K562 (cell line): Measurements from ENCODE around the gene MAML3. TPM values are rescaled to one million over a fixed set of nuclear protein-coding genes. Genes with fewer than 3 reads are reported as not detected.

Source experiments
- ATAC-seq: fragments of 200-7000 bp; cut with Tn5 transposase; 3 replicates; pipeline ENCODE4 v1.9.1; 2020; ENCODE audit warnings: moderate library complexity
- BruUV-seq: library from RNA; stranded (reverse); fragments of 400-500 nt; replicated peaks from 2 replicates; lab custom pipeline; 2021; lab: Mats Ljungman, UMichigan
- CTCF ChIA-PET: fragments of 300-600 bp; formaldehyde crosslinking; extraction: SDS; loops from one replicate; lab custom pipeline; 2021; ENCODE audit warnings: low intra/inter-chr PET ratio; lab: Yijun Ruan, JAX
- POLR2A ChIA-PET: fragments of 300-600, 350-650 bp; sonication (Branson Sonifier 250); formaldehyde crosslinking; extraction: SDS; loops from one replicate; lab custom pipeline; 2021; ENCODE audit warnings: antibody characterized with exemption, inconsistent platforms; lab: Yijun Ruan, JAX
- DNase-seq, 4 experiments: peaks; one replicate each; pipeline versions ENCODE4 v3.0.0 to v3.0.0-alpha.2; 2011 to 2018; ENCODE audit warnings: low spot score in 3 of 4, mixed read lengths in 3 of 4; ENCODE audit errors: extremely low read depth in 1 of 4
- FAIRE-seq: peaks from 2 replicates; lab custom pipeline; 2011; peaks lifted over from hg19 to GRCh38; lab: Jason Lieb, UNC
- H2AFZ ChIP-seq: 2 replicates; pipeline ENCODE4 v1.6.0; 2011; ENCODE audit warnings: low read depth, low read length, control low read depth, inconsistent platforms
- H3K27ac ChIP-seq: fragments of 200-600 bp; 3 replicates; pipeline ENCODE4 v1.8.0; 2011; ENCODE audit warnings: low read depth, mild to moderate bottlenecking, control low read depth, inconsistent platforms, low read length, moderate library complexity, mixed read lengths; ENCODE audit errors: extremely low read depth
- H3K27me3 ChIP-seq, 2 experiments: fragments of 300-600 bp in 1 of 2; 2 replicates in 1 of 2; 3 replicates in 1 of 2; pipeline versions ENCODE4 v1.6.0 to v1.8.0; 2011; ENCODE audit warnings: inconsistent platforms in 2 of 2, low read length in 2 of 2, mild to moderate bottlenecking in 1 of 2, mixed read lengths in 1 of 2, moderate library complexity in 1 of 2; ENCODE audit not compliant: control insufficient read depth in 2 of 2, insufficient read depth in 2 of 2
- H3K36me3 ChIP-seq: fragments of 300-600 bp; 3 replicates; pipeline ENCODE4 v1.8.0; 2011; ENCODE audit warnings: mild to moderate bottlenecking, low read length, inconsistent platforms; ENCODE audit not compliant: control insufficient read depth, insufficient read depth
- H3K4me1 ChIP-seq, 2 experiments: fragments of 200-600 bp in 1 of 2; replicated peaks in 1 of 2; 2 replicates in 1 of 2; 3 replicates in 1 of 2; pipeline versions ENCODE4 v1.5.1 to v1.8.0; 2011; ENCODE audit warnings: inconsistent platforms in 2 of 2, low read length in 2 of 2, mild to moderate bottlenecking in 1 of 2, mixed read lengths in 1 of 2, moderate library complexity in 1 of 2; ENCODE audit not compliant: control insufficient read depth in 2 of 2, insufficient read depth in 2 of 2
- H3K4me2 ChIP-seq: 2 replicates; pipeline ENCODE4 v1.6.1; 2011; ENCODE audit warnings: low read length, control low read depth, inconsistent platforms, mixed read lengths; ENCODE audit not compliant: insufficient read depth
- H3K4me3 ChIP-seq: fragments of 200-600 bp; sonication (generic), shearing (Covaris generic); 2 replicates; pipeline ENCODE4 v1.5.1; 2016; ENCODE audit warnings: control low read depth, inconsistent platforms
- H3K79me2 ChIP-seq: fragments of 200-600 bp; 3 replicates; pipeline ENCODE4 v1.8.0; 2011; ENCODE audit warnings: low read length, inconsistent platforms; ENCODE audit not compliant: control insufficient read depth, insufficient read depth
- H3K9ac ChIP-seq, 2 experiments: 2 replicates each; pipeline versions ENCODE4 v1.6.0 to v1.6.1; 2011; ENCODE audit warnings: low read depth in 2 of 2, low read length in 2 of 2, control low read depth in 1 of 2, inconsistent platforms in 1 of 2, mild to moderate bottlenecking in 1 of 2, mixed read lengths in 1 of 2; ENCODE audit not compliant: insufficient read depth in 1 of 2
- H3K9me1 ChIP-seq: one replicate; pipeline ENCODE4 v1.6.0; 2011; ENCODE audit warnings: inconsistent platforms, mild to moderate bottlenecking, low read length, moderate library complexity; ENCODE audit not compliant: control insufficient read depth, insufficient read depth
- H3K9me3 ChIP-seq: replicated peaks from 2 replicates; pipeline ENCODE4 v1.5.1; 2011; ENCODE audit warnings: low read depth, low read length, inconsistent platforms; ENCODE audit not compliant: control insufficient read depth, insufficient read depth
- H4K20me1 ChIP-seq: replicated peaks from 2 replicates; pipeline ENCODE4 v1.6.1; 2011; ENCODE audit warnings: low read length, inconsistent platforms, mixed read lengths; ENCODE audit not compliant: control insufficient read depth, insufficient read depth
- ARID1B ChIP-seq: fragments of 450-650 bp; IDR thresholded peaks from 2 replicates; pipeline ENCODE4 v1.6.1; 2016; ENCODE audit warnings: antibody characterized with exemption, mild to moderate bottlenecking, inconsistent platforms
- FOSL1 ChIP-seq: fragments of 200-800 bp; sonication (Bioruptor generic); conservative IDR thresholded peaks from 2 replicates; pipeline ENCODE4 v1.6.1; 2016; ENCODE audit warnings: missing genetic modification characterization, missing compliant biosample characterization
- KDM4B ChIP-seq, 2 experiments: fragments of 450-650 bp in 1 of 2; sonication (generic) in 1 of 2; IDR thresholded peaks; 2 replicates each; pipeline ENCODE4 v1.6.1; 2016 to 2017; ENCODE audit warnings: borderline replicate concordance in 2 of 2, antibody characterized with exemption in 1 of 2, low read depth in 1 of 2, mild to moderate bottlenecking in 1 of 2
- KLF16 ChIP-seq: IDR thresholded peaks from 2 replicates; pipeline ENCODE4 v1.6.1; 2016; ENCODE audit warnings: antibody characterized with exemption
- NCOA1 ChIP-seq: fragments of 450-650 bp; IDR thresholded peaks from 2 replicates; pipeline ENCODE4 v1.6.1; 2016; ENCODE audit warnings: low read depth
- NFATC3 ChIP-seq: fragments of 450-650 bp; IDR thresholded peaks from 2 replicates; pipeline ENCODE4 v1.6.1; 2017; ENCODE audit warnings: mild to moderate bottlenecking
- RB1 ChIP-seq: fragments of 450-650 bp; IDR thresholded peaks from 2 replicates; pipeline ENCODE4 v1.6.1; 2017; ENCODE audit warnings: low read depth, mild to moderate bottlenecking
- WGBS: fragments of 100-300 bp; shearing (Covaris generic); methylation state at CpG from one replicate; pipeline ENCODE4 v1.1.6; 2016; ENCODE audit warnings: low coverage, mixed read lengths; ENCODE audit not compliant: insufficient coverage; ENCODE audit errors: missing lambda C conversion rate; 5-methylcytosine and 5-hydroxymethylcytosine counted together
- in situ Hi-C: fragments of 300-500 bp; cut with MboI; formaldehyde crosslinking; loops from 4 replicates; pipeline ENCODE4 v1.15.0; 2018; ENCODE audit warnings: inconsistent platforms, mixed read lengths
- intact Hi-C: fragments of 100-400 bp; cut with micrococcal nuclease; formaldehyde crosslinking; loops from 2 replicates; pipeline ENCODE4 v1.14.2; 2022
- polyA plus RNA-seq, 8 experiments: library from polyadenylated mRNA; depleted of rRNA in 4 of 8; stranded (reverse) in 5 of 8; unstranded in 3 of 8; fragments of >200 nt; fragmentation: Nextera tagmentation in 2 of 8; fragmentation: Illumina TruSeq in 1 of 8; extraction: Ambion mirVana in 2 of 8; extraction: Trizol in 1 of 8; gene quantifications; 2 replicates each; pipeline versions ENCODE4 v1.2.1 to v1.2.3, GENCODE V29; 2011 to 2014; ENCODE audit warnings: inconsistent platforms in 1 of 8, missing spikeins in 1 of 8
- total RNA-seq, 7 experiments: library from RNA; depleted of rRNA in 6 of 7; stranded (reverse); fragments of >200 nt in 6 of 7; fragmentation: Illumina TruSeq in 2 of 7; extraction: Trizol in 2 of 7; gene quantifications; 2 replicates each; pipeline versions ENCODE4 v1.2.1 to v1.2.3, GENCODE V29; 2011 to 2021; ENCODE audit warnings: low replicate concordance in 1 of 7
- TF ChIP-seq, protein P1 (sequence below): fragments of 250-450 bp; sonication (Bioruptor Pico); IDR thresholded peaks from 2 replicates; pipeline ENCODE4 v1.4.0; 2020; ENCODE audit warnings: borderline replicate concordance
- TF ChIP-seq, protein P2 (sequence below): fragments of 250-450 bp; sonication (Bioruptor Pico); IDR thresholded peaks from 2 replicates; pipeline ENCODE4 v1.8.0; 2022; ENCODE audit warnings: moderate library complexity, mild to moderate bottlenecking, inconsistent platforms

The MAML3 gene
- total and polyA plus RNA-seq, 9 of the 15 experiments (the other 6 are each of a cell fraction or from before 2014, with no cell fraction given): 0.01 to 0.55 (median 0.25) TPM

DNA sequence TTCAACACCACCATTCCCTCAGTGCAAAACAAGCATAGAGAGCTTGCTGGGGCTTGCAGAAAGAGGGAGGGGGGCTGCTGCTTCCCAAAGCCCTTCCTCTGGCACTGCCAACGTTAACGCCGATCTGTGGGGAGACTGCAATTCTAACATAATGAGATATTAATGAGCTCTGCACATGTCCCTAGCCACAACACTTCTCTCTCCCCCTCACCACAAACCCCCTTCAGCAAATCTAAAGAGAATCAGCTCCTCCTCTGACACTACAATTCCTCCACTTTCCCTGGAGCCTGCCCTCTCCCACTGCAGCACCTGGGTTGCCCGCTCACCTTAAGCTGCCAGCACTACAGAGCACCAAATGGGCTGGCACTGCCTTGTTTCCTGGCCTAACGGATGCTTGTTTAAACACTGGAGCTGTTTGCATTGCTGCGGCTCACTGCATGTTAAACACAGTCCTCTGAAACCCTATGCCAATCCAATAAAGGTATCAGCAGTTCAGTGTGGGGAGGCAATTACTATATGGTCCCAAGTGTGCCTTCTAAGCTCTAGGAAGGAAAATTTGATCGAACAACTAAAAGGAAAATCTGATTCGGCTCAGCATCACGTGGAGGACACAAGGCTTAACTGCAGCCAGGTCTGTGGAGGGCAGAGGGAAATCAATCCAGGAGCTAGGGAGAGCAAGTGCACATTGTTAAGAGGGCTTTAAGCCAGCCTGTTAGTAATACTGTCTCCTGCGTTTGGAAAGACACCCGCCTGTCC, 232.4 kb downstream of the MAML3 start:
- Histone ChIP-seq H3K4me2 (no peak overlapping the region), H3K27ac (no peak overlapping the region), H3K9me1 (peaks cover 6% of the 10 kb centered on the region), H3K79me2 (no peaks in the 10 kb centered on the region), H3K27me3 (peaks cover 3 to 11% of the 10 kb centered on the region in 2 experiments; a peak in 3 of 5 replicates), H3K4me3 (no peak overlapping the region), H3K36me3 (no peaks in the 10 kb centered on the region), H3K9ac (no peak overlapping the region), H3K9me3 (no peaks in the 10 kb centered on the region), H3K4me1 (no peaks in the 10 kb centered on the region), H2AFZ (no peak overlapping the region), H4K20me1 (no peaks in the 10 kb centered on the region)
- in situ Hi-C loops (no loop called here), intact Hi-C loops (no loop called here)
- WGBS: 1% methylated on average over 11 of the region's 11 CpGs
- ChIA-PET POLR2A (interaction anchor here (0.6 to 0.7 kb wide), 2 partner anchors 15 to 1070 kb away, joined by 3 read pairs; no protein-coding TSS in a partner anchor), CTCF (no interaction called here)
- ATAC-seq: no peak
- TF ChIP-seq NCOA1: no peak
- TF ChIP-seq NFATC3: no peak
- no peak for TF ChIP-seq FOSL1 (tag)
- TF ChIP-seq RB1: no peak
- TF ChIP-seq, protein P1, sequence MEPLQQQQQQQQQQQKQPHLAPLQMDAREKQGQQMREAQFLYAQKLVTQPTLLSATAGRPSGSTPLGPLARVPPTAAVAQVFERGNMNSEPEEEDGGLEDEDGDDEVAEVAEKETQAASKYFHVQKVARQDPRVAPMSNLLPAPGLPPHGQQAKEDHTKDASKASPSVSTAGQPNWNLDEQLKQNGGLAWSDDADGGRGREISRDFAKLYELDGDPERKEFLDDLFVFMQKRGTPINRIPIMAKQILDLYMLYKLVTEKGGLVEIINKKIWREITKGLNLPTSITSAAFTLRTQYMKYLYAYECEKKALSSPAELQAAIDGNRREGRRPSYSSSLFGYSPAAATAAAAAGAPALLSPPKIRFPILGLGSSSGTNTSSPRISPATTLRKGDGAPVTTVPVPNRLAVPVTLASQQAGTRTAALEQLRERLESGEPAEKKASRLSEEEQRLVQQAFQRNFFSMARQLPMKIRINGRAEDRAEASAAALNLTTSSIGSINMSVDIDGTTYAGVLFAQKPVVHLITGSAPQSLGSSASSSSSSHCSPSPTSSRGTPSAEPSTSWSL: no peak
- TF ChIP-seq KLF16: no peak
- TF ChIP-seq, protein P2, sequence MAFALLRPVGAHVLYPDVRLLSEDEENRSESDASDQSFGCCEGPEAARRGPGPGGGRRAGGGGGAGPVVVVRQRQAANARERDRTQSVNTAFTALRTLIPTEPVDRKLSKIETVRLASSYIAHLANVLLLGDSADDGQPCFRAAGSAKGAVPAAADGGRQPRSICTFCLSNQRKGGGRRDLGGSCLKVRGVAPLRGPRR (CRISPR knock-in tag): no peak
- no peak for TF ChIP-seq ARID1B
- no peak for TF ChIP-seq KDM4B (IDR thresholded peaks at IDR 0.05; ENCODE audit: borderline replicate concordance in 2 of 2, low read depth in 1 of 2)
- no peak for DNase-seq
- BruUV-seq: no TSS peak
- no peak for FAIRE-seq
